ENCODE results near the gene FUBP3.

FUBP3 gene

GRCh38 chr9:130658893-130659698 is 79.7 kb downstream of the FUBP3 start:
- no peak overlapping the region for H3K4me3 ChIP-seq (ENCODE audit: low read length)
- no peak overlapping the region for H3K4me2 ChIP-seq (ENCODE audit: low read length)
- no peak overlapping the region for H2AFZ ChIP-seq (ENCODE audit: low read depth, low read length)
- H3K9ac ChIP-seq (ENCODE audit: low read length) = no peak overlapping the region
- H3K36me3 ChIP-seq (replicated peaks; ENCODE audit: low read depth, low read length) = no peaks in the 10 kb centered on the region
- H3K79me2 ChIP-seq (ENCODE audit: low read length) = no peaks in the 10 kb centered on the region
- H3K4me1 ChIP-seq (ENCODE audit: low read length) = no peaks in the 10 kb centered on the region
- no peaks in the 10 kb centered on the region for H3K9me3 ChIP-seq (ENCODE audit: insufficient read depth, low read length)
- H4K20me1 ChIP-seq (ENCODE audit: insufficient read depth, low read length) = no peaks in the 10 kb centered on the region
- H3K27ac ChIP-seq (ENCODE audit: low read length) = no peak overlapping the region
- TF ChIP-seq EZH2phosphoT487 (IDR thresholded peaks at IDR 0.05; ENCODE audit: low read depth) (no peak), CTCF (IDR thresholded peaks at IDR 0.05; ENCODE audit: low read depth, low read length) (no peak)
- H3K27me3 ChIP-seq (ENCODE audit: low read depth, low read length) = no peaks in the 10 kb centered on the region

- Histone ChIP-seq H2AFZ (ENCODE audit: low read depth, low read length) (no peak overlapping the region), H3K4me3 (ENCODE audit: low read length) (no peak overlapping the region), H4K20me1 (ENCODE audit: insufficient read depth, low read length) (no peaks in the 10 kb centered on the region), H3K79me2 (ENCODE audit: low read length) (no peaks in the 10 kb centered on the region), H3K4me1 (ENCODE audit: low read length) (no peaks in the 10 kb centered on the region), H3K9ac (ENCODE audit: low read length) (no peak overlapping the region), H3K4me2 (ENCODE audit: low read length) (no peak overlapping the region), H3K27ac (ENCODE audit: low read length) (no peak overlapping the region), H3K36me3 (replicated peaks; ENCODE audit: low read depth, low read length) (no peaks in the 10 kb centered on the region), H3K27me3 (ENCODE audit: low read depth, low read length) (no peaks in the 10 kb centered on the region), H3K9me3 (ENCODE audit: insufficient read depth, low read length) (no peaks in the 10 kb centered on the region)
- no peak for TF ChIP-seq EZH2phosphoT487 (IDR thresholded peaks at IDR 0.05; ENCODE audit: low read depth)
- no peak for TF ChIP-seq CTCF (IDR thresholded peaks at IDR 0.05; ENCODE audit: low read depth, low read length)
Measured at GRCh38 chr9:130659699-130660248, 80.4 kb downstream of the FUBP3 start.

GRCh38 chr9:130660326-130660682 is 80.9 kb downstream of the FUBP3 start:
- Histone ChIP-seq H3K4me2 (ENCODE audit: low read length) (no peak overlapping the region), H3K9ac (ENCODE audit: low read length) (no peak overlapping the region), H3K27me3 (ENCODE audit: low read depth, low read length) (no peaks in the 10 kb centered on the region), H3K9me3 (ENCODE audit: insufficient read depth, low read length) (no peaks in the 10 kb centered on the region), H2AFZ (ENCODE audit: low read depth, low read length) (no peak overlapping the region), H4K20me1 (ENCODE audit: insufficient read depth, low read length) (no peaks in the 10 kb centered on the region), H3K4me1 (ENCODE audit: low read length) (no peaks in the 10 kb centered on the region), H3K36me3 (replicated peaks; ENCODE audit: low read depth, low read length) (no peaks in the 10 kb centered on the region), H3K4me3 (ENCODE audit: low read length) (no peak overlapping the region), H3K27ac (ENCODE audit: low read length) (no peak overlapping the region), H3K79me2 (ENCODE audit: low read length) (no peaks in the 10 kb centered on the region)
- no peak for TF ChIP-seq CTCF (IDR thresholded peaks at IDR 0.05; ENCODE audit: low read depth, low read length)
- no peak for TF ChIP-seq EZH2phosphoT487 (IDR thresholded peaks at IDR 0.05; ENCODE audit: low read depth)

- Histone ChIP-seq H3K27ac (ENCODE audit: low read length) (no peak overlapping the region), H2AFZ (ENCODE audit: low read depth, low read length) (no peak overlapping the region), H4K20me1 (ENCODE audit: insufficient read depth, low read length) (no peaks in the 10 kb centered on the region), H3K4me3 (ENCODE audit: low read length) (no peak overlapping the region), H3K4me1 (ENCODE audit: low read length) (no peaks in the 10 kb centered on the region), H3K36me3 (replicated peaks; ENCODE audit: low read depth, low read length) (no peaks in the 10 kb centered on the region), H3K9ac (ENCODE audit: low read length) (no peak overlapping the region), H3K9me3 (ENCODE audit: insufficient read depth, low read length) (no peaks in the 10 kb centered on the region), H3K79me2 (ENCODE audit: low read length) (no peaks in the 10 kb centered on the region), H3K4me2 (ENCODE audit: low read length) (no peak overlapping the region), H3K27me3 (ENCODE audit: low read depth, low read length) (no peaks in the 10 kb centered on the region)
- TF ChIP-seq CTCF (IDR thresholded peaks at IDR 0.05; ENCODE audit: low read depth, low read length) (no peak), EZH2phosphoT487 (IDR thresholded peaks at IDR 0.05; ENCODE audit: low read depth) (no peak)
Measured at GRCh38 chr9:130660683-130661450, 81.5 kb downstream of the FUBP3 start.
